Renal cortex interstitium (tissue), 11 donors: ENCODE results near the gene PTPN11. TPM values are rescaled to one million over a fixed set of nuclear protein-coding genes. Genes with fewer than 3 reads are reported as not detected.
"Not testable (repeated sequence)": the region's sequence is repeated elsewhere in the genome, so short reads cannot be mapped to it uniquely, and the experiment has no call there.

Experiments
- DNase-seq, 11 donors: peaks; one replicate each; pipeline ENCODE4 v3.0.0-alpha.2; 2013; ENCODE audit warnings: low read depth in 9 of 11, low spot score in 4 of 11; ENCODE audit errors: extremely low read depth in 1 of 11
- polyA plus RNA-seq, 3 donors: library from polyadenylated mRNA; unstranded; fragments of 120-200 nt; gene quantifications; one replicate each; pipeline ENCODE4 v1.2.1, GENCODE V29; 2013; ENCODE audit not compliant: insufficient read length in 3 of 3

PTPN11 gene
- polyA plus RNA-seq, 3 donors, result 75.4 to 84.7 (median 77.5) TPM

DNA sequence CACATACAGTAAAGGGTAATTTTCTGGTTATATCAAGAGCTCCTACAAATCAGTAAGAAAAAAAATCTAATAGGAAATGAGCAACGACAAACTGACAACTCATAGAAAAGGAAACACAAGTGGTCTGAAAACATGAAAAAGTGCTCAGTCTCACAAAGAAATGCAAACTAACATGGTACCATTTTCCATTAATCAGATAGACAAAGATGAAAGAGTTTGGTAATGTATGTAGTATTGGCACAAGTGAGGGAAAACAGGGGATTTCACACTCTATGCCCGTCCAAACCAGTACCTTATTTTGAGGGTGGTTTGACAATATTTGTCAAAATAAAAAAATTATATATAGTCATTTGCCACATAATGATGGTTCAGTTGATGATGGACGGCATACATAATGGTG, 13.2 kb downstream of the PTPN11 start:
- no peak for DNase-seq

DNA sequence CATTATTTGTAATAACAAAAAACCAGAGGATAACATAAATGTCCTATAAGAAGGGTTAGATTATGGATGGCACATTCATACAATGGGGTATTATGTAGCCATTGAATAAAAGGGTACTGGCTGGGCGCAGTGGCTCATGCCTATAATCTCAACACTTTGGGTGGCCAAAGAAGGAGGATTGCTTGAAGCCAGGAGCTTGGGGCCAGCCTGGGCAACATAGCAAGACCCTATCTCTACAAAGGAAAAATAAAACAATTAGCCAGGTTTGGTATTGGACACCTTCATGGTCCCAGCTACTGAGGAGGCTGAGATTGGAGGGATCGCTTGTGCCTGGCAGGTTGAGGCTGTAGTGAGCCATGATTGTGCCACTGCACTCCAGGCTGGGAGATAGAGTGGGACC, 14.8 kb downstream of the PTPN11 start:
- no peak for DNase-seq

DNA sequence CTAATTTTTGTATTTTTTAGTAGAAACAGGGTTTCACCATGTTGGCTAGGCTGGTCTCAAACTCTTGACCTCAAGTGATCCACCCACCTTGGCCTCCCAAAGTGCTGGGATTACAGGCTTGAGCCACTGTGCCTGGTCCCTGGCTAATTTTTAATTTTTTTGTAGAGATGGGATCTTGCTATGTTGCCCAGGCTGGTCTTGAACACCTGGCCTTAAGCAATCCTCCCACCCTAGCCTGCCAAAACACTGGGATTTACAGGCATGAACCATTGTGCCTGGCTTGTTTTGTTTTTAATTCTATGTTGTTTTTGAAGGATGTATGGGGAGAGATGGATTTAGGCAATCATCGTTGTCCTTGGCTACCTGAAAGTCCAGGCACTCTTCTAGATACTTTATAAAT, 19.9 kb downstream of the PTPN11 start:
- not testable (repeated sequence) for DNase-seq

DNA sequence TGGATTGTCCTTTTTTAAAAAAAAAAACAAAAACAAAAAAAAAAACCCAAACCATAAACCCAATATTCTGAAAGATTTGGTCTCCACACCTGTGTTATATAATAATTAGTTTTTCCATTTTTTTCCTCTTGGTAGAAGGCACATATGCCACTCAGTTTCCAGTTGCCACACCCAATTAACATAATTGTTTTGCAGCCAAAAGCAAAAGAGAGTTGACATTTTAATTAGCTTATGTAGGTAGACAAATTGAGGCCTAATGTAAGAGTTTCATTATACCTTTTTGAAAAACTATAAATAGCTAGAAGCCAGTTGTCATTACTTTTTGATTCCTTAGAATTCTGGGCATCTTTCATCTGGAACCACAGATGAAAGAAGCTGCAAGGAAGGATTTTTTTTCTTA, 21.0 kb downstream of the PTPN11 start:
- no peak for DNase-seq

DNA sequence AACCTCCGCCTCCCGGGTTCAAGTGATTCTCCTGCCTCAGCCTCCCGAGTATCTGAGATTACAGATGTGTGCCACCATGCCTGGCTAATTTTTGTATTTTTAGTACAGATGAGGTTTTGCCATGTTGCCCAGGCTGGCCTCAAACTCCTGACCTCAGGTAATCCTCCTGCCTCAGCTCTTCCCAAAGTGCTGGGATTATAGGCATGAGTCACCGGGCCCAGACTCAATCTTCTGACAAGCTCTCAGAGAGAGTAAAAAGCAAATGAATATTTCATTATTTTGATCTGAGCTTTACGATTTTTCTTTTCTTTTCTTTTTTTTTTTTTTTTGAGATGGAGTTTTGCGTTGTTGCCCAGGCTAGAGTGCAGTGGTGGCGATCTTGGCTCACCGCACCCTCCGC, 21.9 kb downstream of the PTPN11 start:
- not testable (repeated sequence) for DNase-seq

DNA sequence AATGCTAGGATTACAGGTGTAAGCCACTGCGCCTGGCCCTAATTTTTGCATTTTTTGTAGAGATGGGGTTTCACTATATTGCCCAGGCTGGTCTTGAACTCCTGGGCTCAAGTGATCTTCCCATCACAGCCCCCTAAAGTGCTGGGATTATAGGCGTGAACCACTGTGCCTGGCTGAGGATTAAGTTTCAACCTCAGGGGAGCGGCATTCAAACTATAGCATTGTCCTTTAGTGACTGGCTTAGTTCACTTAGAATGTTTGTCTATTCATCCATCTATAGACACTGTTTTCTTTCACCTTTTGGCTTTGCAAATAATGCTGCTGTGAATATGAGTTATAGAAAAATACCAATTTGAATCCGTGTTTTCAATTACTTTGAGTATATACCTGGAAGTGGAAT, 25.2 kb downstream of the PTPN11 start:
- DNase-seq, result no peak

DNA sequence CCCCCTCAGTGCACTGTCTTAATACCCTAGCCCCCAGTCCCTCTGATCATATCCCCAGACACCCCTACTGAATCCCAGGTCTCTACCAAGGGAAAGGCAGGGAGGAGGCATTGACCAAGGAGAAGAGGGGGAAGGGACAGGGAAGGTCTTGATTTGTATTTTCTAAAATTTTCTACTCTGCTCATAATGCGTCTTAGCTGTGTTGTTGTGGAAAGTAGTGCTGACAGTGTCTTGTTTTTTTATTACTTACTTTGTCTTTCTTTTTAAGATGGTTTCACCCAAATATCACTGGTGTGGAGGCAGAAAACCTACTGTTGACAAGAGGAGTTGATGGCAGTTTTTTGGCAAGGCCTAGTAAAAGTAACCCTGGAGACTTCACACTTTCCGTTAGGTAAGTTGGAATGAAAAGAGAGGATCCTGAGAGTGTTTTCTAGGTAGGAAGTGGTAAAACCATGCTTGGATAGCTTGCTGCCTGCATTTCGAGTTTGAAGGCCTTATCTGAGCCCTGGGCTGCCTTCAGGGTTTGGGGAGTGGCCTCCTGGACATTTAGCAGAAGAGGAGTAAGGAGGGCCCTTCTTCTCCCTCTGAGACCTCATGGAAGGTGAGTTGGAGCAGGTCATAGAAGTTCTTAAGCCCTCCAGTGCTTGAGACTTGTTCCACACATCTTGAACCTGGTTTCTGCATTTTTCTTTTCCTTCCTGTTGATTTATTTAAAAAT, 27.4 kb downstream of the PTPN11 start:
- DNase-seq, result no peak

DNA sequence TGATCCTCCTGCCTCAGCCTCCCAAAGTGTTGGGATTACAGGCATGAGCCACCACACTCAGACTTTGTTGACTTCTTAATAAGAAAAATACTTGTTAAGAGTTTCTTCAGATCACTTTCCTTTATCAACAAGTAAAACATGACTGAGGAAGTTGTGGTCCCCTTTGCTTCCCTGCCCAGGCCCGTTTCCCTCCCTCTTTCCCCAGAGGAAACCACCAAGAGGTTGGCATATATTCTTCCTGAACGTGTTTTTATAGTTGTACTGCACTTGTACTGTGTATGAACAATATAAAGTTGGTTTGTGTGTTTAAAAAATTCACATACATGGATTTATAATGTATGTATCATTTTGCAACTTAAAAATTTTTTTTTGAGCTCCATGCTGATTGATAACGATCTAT, 28.4 kb downstream of the PTPN11 start:
- no peak for DNase-seq

DNA sequence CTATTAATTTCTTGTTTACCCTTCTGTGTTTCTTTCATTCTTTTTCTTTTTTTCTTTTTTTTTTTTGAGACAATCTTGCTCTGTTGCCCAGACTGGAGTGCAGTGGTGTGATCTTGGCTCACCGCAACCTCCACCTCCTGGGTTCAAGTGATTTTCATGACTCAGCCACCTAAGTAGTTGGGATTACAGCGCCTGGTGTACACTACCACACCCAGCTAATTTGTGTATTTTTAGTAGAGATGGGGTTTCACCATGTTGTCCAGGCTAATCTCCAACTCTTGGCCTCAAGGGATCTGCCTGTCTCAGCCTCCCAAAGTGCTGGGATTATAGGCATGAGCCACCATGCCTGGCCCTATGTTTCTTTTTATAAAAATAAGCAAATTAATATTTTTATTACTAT, 29.4 kb downstream of the PTPN11 start:
- not testable (repeated sequence) for DNase-seq

DNA sequence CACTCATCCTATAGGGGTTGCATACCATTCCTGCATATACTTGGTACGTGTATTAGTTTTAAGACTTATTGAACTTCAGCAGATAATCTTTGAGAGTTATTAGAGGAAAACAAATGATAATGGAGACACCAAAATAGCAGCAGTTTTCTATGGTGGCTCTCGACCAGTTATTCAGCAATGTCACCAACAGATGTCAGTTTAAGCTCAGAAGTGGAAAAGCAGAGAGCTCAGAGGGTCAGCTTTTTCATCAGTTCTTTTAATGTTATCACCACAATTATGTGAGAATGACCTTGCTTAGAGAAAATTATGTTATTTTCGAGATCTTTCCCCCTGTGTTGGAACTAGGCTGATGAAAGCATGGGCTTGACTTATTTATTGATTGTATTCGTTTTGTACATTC, 32.0 kb downstream of the PTPN11 start:
- no peak for DNase-seq

DNA sequence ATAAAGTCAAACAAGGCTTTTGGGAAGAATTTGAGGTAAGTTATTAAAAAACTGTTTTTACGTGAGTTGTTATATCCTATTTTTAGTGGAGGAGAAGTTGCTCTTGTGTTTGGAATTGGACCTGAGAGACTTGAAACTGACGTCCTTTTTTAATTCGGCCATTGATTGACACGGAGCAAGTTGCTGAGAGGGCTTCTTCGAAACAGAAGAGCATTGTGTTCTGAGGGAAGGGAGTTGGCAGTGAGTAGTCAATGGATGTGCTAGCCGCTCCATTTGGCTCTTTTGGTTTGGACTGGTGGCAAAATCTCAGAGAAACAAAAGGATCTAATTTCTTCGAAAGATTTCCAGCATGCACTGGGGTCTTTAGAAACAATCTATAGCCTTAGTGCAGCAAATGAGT, 37.3 kb downstream of the PTPN11 start:
- DNase-seq, result no peak

DNA sequence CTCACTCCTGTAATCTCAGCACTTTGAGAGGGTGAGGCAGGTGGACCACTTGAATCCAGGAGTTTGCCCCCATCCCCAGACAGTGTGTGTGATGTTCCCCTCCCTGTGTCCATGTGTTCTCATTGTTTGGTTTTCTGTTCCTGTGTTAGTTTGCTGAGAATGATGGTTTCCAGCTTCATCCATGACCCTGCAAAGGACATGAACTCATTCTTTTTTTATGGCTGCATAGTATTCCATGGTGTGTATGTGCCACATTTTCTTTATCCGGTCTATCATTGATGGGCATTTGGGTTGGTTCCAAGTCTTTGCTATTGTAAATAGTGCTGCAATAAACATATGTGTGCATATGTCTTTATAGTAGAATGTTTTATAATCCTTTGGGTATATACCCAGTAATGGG, 38.4 kb downstream of the PTPN11 start:
- not testable (repeated sequence) for DNase-seq

DNA sequence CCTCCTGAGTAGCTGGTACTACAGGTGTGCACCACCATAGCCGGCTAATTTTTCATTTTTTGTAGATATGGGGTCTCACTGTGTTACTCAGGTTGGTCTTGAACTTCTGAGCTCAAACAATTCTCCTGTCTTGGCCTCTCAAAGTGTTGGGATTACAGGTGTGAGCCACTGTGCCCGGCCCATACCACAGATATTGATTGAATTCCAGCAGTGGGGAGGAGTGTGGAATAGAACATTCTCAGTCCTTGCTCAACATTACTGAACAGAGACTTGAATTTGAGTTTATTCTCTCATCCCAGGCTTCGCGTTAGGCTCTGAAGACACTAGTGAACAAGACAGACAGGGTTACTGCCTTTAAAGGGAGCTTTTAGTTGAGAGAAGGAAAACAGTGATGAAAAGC, 39.6 kb downstream of the PTPN11 start:
- no peak for DNase-seq

DNA sequence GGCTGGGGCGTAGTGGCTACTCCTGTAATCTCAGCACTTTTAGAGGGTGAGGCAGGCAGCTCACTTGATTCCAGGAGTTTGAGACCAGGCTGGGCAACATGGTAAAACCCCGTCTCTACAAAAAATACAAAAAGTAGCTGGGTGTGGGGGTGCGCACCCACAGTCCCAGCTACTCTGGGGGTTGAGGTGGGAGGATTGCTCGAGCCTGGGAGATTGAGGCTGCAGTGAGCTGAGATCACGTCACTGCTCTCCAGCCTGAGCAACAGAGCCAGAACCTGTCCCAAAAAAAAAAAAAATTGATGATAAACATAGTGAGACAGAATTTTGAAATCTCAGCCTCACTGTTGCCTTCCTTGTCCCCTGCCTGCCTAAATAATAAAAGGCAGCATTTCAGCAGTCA, 40.0 kb downstream of the PTPN11 start:
- DNase-seq, result no peak

DNA sequence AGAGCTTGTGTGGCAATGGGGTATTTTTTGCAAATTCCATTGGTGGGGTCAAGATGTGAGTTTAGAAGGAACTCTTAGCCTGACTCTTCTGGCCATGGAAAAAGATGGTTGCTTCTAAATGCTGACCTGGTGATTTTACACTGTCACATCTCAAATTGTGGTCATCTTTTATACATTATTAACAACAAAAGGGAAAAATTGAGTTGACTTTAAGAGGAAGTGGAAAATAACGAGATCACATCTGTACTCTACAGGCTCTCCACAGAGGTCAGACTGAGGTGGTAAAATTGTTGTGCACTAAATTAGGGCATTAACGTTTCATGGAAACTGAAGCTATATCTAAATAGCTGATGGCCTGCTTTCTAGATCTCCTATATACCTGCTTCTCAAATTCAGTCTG, 44.7 kb downstream of the PTPN11 start:
- no peak for DNase-seq

DNA sequence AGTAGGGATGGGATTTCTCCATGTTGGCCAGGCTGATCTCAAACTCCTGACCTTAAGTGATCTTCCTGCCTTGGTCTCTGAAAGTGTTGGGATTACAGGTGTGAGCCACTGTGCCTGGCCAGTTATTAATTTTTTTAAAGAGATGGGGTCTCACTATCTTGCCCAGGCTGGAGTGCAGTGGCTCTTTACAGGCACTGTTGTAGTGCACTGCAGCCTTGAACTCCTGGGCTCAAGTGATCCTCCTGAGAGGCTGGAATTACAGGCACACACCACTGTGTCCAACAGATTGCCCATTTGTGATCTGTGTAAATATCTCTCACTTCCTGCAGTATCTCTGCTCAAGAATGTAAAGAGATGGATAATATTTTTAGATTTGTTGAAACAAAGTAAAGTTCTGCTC, 45.9 kb downstream of the PTPN11 start:
- DNase-seq, result no peak

DNA sequence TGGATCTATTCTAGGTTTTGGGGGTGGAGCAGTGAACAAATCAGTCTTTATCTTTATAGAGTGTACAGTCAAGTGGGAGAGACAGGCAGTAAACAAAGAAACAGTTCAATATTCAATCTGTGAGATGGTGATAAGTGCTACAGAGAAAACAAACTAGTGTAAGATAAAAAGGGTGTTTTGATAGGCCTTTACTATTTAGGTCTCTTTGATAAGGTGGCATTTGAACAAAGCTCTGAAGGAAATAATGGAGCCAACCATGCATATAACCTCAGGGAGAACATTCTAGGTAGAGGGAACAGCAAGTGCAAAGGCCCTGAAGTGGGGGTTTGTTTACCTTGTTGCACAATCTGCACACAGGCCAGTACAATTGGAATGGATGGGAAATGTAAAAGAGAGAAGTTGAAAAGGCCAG, 47.3 kb downstream of the PTPN11 start:
- no peak for DNase-seq

DNA sequence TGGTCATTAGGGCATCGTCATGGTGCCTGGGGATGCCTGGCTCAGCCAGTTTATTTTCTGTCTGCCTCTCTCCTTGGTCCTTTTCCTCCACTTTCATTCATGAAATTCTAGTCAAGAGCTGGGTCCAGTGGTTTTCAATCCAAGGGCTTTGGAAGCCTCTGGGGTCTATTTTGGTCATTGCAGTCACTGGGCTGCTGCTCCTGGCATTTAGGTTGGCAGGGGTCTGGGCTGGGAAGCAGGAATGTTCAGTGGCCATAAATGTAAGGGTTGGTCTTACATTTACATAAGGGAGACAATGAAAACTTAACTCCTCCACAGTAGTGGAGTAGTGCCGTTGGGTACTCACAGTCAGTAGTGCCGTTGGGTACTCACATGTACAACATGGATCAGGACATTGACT, 48.1 kb downstream of the PTPN11 start:
- DNase-seq, result no peak

DNA sequence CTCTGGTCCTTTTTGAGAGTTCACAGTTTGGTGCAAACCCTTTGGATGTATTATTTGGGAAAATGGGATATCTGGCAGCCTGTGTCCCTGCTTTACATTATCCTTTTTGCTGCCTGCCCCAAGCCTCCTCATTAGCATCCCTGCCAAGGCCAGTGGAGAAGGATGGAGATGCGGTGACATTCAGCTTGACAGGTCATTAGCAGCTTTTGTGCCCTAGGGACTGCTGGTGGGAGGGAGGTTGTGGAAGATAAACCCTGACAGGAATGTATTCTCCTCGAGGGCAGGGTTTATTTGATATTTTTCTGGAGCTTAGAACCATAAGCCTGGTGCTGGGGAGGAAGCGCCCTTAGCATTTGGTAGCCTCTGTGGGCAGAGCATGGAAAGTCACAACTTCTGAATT, 49.3 kb downstream of the PTPN11 start:
- no peak for DNase-seq

DNA sequence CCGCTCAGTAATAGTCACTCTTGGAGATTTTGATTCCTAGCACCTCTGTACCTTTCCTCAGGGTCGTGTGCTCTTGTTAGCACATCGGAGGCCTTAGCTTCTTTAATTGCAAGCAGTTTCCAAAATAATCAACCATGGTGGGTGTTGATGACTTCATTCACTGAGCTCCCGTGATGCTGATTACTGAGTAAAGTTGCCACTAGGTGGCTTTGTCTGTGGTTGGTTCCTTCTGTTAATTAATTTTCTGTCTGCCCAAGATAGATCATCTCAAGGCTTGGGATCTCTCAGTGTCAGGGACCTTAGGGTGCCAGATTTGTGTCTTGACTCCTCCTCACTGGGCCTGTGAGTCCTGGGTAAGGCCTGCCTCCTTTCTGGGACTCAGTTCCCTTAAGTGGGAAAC, 54.3 kb downstream of the PTPN11 start:
- no peak for DNase-seq

DNA sequence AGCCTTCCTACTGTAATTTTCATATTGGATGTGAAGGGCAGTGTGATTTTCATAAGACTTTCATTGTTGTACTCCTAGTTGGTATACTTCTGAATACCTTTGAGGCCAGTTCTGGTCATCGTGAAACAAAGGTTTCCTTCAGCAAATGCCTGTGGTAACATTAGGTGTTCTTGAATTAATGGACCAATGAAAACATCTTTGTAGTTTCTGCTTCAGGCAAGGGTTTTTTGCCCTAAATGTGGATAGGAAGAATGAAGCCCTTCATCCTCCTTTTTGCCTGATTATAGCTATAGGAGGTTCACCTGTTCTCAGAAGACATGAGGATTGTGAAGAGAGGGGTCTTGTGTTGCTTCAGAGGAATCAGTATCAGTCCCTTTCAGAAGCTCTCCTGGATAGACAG, 60.7 kb downstream of the PTPN11 start:
- no peak for DNase-seq

DNA sequence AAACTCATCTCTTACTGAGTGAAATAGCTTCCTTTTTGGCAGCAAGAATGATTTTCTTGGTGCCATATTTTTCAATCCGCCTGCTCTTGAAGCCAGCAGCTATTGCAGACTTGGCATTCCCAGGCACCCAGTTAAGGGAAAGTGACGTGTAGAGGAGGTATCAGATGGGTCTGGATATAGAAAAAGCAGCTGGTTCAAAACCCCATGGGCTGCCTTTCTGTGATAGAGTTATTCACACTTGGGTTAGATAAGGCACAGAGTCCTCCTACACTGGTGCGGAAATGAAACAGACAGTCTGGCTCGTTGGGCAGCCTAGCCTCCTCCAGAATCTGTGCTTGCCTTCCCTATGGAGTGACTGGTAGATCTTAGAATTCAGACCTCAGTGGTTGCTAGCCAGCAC, 62.2 kb downstream of the PTPN11 start:
- DNase-seq, result no peak
